Stimulated activated effector memory CD8-positive, alpha-beta T cell treated with anti-CD3 and anti-CD28 coated beads, Interleukin-12 subunit alpha, Interleukin-12 subunit beta, amount 100 ng/mL, for 72 hours (primary cell): Measurements from ENCODE around the gene C14orf93.

ENCODE experiments used
- ATAC-seq: fragments of 150-1000 bp; cut with Tn5 transposase; 2 replicates; pipeline ENCODE4 v1.10.0; 2021
- DNase-seq, 2 donors: peaks; one replicate each; pipeline ENCODE4 v3.0.0; 2021 to 2022; ENCODE audit warnings: low spot score in 2 of 2
- H3K27ac Mint-ChIP-seq: one replicate; pipeline ENCODE4 v1.8.0; 2022; ENCODE audit warnings: mild to moderate bottlenecking, mixed read lengths
- H3K36me3 Mint-ChIP-seq: one replicate; pipeline ENCODE4 v1.8.0; 2022; ENCODE audit warnings: mild to moderate bottlenecking, mixed read lengths
- H3K4me1 Mint-ChIP-seq: one replicate; pipeline ENCODE4 v1.8.0; 2022; ENCODE audit warnings: mixed read lengths
- H3K4me3 Mint-ChIP-seq: one replicate; pipeline ENCODE4 v1.8.0; 2022; ENCODE audit warnings: mild to moderate bottlenecking, mixed read lengths
- H3K9me3 Mint-ChIP-seq: one replicate; pipeline ENCODE4 v1.8.0; 2022; ENCODE audit warnings: mixed read lengths

Gene C14orf93

GRCh38 chr14:23049011-23049410 is 39.1 kb upstream of the C14orf93 start:
- no peaks in the 10 kb centered on the region for H3K36me3 Mint-ChIP-seq

DNA sequence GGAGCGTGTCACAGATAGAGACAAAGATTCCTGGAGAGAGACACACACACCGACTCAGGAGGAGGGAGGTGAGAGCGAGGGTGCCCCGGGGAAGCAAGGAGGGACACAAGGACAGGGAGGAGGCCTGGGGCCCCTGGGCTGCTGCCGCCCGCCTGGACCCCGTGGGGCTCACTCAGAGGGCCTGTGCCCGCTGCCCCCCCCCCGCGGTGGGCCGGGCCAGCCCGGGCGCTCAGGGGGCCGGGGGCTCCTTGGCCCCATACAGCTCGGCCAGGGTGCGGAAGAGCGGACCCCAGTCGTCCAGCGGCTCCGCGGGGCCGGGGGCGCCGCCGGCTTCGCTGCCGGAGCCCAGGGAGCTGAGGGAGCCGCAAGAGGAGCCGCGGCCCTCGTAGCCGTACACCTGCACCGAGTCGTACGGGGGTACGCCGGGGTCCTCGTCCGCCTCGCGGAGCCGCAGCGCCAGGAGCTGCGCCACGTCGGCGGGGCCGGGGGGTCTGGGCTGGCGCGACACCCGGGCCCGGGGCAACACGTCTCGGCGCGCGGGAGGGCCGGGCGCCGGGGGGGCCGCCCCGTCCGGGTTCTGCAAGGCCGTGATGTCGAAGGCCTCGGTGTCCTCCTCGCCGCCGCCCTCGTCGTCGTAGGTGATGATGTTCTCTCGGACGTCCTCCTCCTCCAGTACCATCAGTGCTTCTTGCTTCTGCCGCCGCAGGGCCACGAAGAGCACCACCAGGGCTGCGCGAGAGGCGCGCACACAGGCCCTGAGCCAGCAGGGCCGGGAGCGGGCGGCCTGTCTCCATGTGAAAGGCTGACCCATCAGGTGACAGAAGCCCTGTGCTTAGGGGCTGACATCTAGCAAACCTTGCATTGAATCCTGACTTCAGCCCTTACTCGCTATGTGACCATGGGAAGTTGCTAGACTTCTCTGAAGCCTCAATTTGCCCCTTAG is 38.1 kb upstream of the C14orf93 start:
- DNase-seq (no peak), ATAC-seq (no peak)
- Mint-ChIP-seq H3K36me3 (no peaks in the 10 kb centered on the region), H3K9me3 (no peaks in the 10 kb centered on the region), H3K4me1 (no peaks in the 10 kb centered on the region), H3K27ac (no peak overlapping the region), H3K4me3 (no peak overlapping the region)

More at GRCh38 chr14:23049011-23049410, 39.1 kb upstream of the C14orf93 start:
- Mint-ChIP-seq H3K27ac (no peak overlapping the region), H3K4me3 (no peak overlapping the region), H3K9me3 (no peaks in the 10 kb centered on the region), H3K4me1 (no peaks in the 10 kb centered on the region)
- DNase-seq (no peak), ATAC-seq (no peak)

DNA sequence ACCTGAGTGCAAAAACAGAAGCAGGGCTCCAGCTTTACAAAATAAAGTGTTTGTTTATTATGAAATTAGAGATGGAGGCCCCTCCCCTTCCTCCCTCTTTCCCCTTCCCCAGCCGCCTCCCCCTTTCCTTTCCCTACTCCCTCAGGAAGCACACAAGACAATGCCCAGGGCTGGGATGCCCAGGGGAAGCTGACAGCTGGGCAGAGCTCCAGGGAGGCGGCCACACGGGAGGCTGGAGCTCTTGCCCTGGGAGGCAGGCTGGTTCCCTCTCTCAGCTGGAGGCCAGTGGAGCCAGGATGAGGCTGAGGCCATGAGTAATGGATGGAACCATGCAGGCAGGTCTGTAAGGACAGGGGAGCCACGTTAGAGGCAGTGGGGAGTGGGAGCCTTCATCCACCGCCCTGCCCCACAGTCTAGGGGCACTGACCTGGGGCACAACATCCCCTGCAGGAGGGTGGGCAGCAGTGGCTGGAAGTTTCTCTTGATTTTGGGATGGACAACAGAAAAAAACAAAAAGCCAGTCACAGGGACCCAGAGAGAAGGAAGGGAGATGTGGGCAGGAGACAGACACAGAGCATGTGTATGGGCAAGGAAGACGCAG is 37.2 kb upstream of the C14orf93 start:
- DNase-seq = no peak
- no peak overlapping the region for H3K27ac Mint-ChIP-seq
- ATAC-seq = no peak
- no peaks in the 10 kb centered on the region for H3K9me3 Mint-ChIP-seq
- no peaks in the 10 kb centered on the region for H3K4me1 Mint-ChIP-seq
- no peak overlapping the region for H3K4me3 Mint-ChIP-seq
- no peaks in the 10 kb centered on the region for H3K36me3 Mint-ChIP-seq

DNA sequence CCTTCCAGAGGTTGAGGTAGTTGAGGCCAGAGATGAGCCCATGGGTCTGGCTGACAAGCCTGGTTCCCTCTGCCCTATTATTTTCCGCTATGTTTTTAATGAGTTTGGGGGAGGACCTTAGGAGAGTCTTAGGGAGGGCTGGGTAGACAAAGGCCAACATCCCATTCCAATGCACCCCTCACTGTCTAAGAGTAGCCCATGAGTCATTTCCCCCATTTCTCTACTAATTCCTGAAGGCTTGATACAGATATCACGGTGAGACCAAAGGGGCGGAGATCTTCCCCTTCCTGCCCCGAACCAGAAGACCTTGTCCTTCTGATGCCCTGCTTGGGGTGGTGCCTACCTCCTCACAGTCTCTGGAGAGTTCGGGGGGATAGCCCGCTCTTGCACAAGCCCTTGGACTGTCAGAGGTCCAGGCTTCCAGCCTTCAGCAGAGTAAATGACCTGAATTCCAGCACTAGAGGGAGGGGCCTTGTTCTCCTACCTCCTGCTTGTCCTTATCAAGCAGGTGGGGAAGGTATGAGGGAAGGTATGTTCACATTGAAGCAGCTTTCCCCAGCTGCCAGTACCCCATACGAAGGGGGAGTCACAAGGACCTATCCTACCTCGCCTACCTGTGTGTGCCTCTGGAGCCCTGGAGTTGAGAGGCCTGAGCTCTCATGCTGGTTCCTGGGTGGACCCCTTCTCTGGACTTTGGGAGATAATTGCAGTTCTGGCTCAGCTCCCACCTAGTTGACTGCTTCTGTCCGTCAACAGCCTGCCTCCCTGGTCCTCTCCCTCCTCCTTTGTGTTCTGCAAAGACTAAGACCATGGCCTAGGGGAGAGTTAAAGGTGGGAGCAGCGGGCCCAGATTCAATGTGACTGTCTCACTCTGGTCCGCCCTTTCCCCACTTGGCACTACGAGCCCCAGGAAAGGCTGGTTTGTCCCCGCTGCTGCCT is 35.7 kb upstream of the C14orf93 start:
- ATAC-seq (no peak), DNase-seq (no peak)
- Mint-ChIP-seq H3K4me3 (no peak overlapping the region), H3K27ac (no peak overlapping the region), H3K4me1 (no peaks in the 10 kb centered on the region), H3K36me3 (no peaks in the 10 kb centered on the region), H3K9me3 (no peaks in the 10 kb centered on the region)

DNA sequence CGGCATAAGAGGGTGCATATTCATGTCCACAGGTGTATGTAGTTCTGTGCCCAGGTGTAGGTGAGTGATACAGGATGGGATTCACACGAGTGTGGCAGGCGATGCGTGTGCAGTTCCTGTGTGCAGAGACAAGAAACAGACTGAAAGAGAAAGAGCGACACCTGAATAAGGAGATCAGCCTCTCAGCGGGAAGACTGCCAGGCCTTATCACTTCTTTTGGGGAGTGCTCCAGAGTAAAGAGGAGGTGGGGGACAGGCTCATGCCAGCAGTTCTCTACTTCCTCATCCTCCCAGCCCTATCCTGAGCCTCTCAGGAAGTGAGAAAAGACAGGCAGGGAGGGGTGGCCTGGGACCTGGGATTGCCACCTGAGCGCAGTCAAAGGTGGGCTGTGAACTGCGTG is 34.9 kb upstream of the C14orf93 start:
- ATAC-seq (no peak), DNase-seq (no peak)
- Mint-ChIP-seq H3K4me3 (no peak overlapping the region), H3K36me3 (no peaks in the 10 kb centered on the region), H3K27ac (no peak overlapping the region), H3K4me1 (no peaks in the 10 kb centered on the region), H3K9me3 (no peaks in the 10 kb centered on the region)

DNA sequence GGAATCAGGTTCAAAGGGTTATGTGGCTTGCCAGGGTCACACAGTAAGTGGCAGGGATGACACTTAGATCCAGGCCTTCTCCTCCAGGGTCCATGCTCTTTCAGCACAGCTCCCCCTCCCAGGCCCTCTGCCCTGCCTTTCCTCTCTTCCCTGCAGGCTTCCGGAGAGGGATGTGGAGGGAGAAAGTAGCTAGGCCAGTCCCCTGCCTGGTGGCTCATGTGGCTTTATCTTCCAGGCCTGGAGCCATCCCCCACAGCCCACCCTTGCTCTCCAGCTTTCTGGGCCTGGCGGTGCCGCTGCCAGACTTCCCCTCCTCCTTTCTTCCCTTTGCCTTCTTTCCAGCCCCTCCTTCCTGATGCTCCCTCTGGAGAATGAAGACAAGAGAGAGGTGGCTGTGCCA is 33.8 kb upstream of the C14orf93 start:
- Mint-ChIP-seq H3K27ac (peak overlapping the region; percentile 68), H3K9me3 (no peaks in the 10 kb centered on the region), H3K36me3 (no peaks in the 10 kb centered on the region), H3K4me1 (no peaks in the 10 kb centered on the region), H3K4me3 (no peak overlapping the region)
- ATAC-seq (no peak), DNase-seq (no peak)

DNA sequence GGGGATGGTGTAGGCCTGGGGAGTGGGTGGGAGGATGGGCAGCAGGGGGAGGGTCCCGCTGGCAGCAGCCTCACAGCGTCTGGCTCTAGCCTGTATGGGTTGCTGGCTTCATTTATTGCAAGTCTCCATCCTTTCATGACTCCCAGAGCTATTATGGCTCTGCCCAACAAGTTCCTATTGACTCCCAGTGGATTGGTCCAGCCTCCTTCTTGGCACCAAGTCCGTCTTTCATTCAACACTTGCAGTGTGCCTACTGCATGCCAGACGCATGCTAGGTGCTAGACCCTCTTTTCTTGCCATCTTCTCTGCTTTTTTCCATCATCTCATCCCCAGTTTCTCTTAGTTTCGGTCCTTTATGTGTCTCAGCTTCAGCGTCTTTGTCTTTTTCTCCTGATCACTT is 33.2 kb upstream of the C14orf93 start:
- DNase-seq = no peak
- Mint-ChIP-seq H3K36me3 (no peaks in the 10 kb centered on the region), H3K9me3 (no peaks in the 10 kb centered on the region), H3K27ac (no peak overlapping the region), H3K4me1 (no peaks in the 10 kb centered on the region), H3K4me3 (no peak overlapping the region)
- ATAC-seq = no peak

DNA sequence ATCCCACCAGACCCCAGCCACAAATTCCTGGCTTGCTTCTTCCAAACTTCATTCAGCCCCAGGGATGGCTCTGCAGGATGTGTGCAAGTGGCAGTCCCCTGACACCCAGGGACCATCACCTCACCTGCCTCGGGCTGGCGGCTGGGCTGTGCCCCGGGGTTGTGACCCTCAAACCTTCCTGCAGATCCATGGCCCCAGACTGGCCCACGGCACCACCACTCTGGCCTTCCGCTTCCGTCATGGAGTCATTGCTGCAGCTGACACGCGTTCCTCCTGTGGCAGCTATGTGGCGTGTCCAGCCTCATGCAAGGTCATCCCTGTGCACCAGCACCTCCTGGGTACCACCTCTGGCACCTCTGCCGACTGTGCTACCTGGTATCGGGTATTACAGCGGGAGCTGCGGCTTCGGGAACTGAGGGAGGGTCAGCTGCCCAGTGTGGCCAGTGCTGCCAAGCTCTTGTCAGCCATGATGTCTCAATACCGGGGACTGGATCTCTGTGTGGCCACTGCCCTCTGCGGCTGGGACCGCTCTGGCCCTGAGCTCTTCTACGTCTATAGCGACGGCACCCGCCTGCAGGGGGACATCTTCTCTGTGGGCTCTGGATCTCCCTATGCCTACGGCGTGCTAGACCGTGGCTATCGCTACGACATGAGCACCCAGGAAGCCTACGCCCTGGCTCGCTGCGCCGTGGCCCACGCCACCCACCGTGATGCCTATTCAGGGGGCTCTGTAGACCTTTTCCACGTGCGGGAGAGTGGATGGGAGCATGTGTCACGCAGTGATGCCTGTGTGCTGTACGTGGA is 32.4 kb upstream of the C14orf93 start, which contains the start of gene PSMB11:
PSMB11 (plus strand) TSS at position 51 of the 804 bp plus-strand sequence; CDS start at position 65, 14 bp downstream.
- Mint-ChIP-seq H3K27ac (peak within 1 kb of the TSS; percentile 56), H3K4me1 (no peaks in the 10 kb centered on the region), H3K4me3 (no peak within 1 kb of the TSS), H3K9me3 (no peaks in the 10 kb centered on the region), H3K36me3 (no peaks in the 10 kb centered on the region)
- ATAC-seq (no peak), DNase-seq (no peak)

DNA sequence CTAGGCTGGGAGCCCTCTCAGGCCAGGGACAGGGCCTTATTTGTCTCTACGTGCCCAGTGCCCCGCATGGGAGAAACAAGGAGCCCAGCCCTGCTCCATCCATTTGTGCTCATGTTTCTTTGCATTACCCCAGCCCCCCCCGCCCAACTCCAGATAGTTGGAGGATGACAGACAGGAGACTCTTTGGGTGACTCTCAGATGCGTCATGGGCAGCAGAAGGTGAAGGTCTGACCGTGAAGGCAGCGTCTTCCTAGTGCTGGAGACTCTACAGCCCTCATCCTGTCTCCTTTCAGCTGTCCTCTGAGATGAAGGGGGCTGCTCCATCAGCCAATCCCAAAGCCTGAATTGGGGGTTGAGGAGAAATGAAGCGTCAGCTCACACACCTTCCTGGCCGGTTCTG is 31.8 kb upstream of the C14orf93 start:
- ATAC-seq (no peak), DNase-seq (no peak)
- H3K9me3 Mint-ChIP-seq = no peaks in the 10 kb centered on the region
- no peaks in the 10 kb centered on the region for H3K4me1 Mint-ChIP-seq
- H3K4me3 Mint-ChIP-seq = no peak overlapping the region
- no peaks in the 10 kb centered on the region for H3K36me3 Mint-ChIP-seq
- peak overlapping the region; percentile 56 for H3K27ac Mint-ChIP-seq

- no peaks in the 10 kb centered on the region for H3K9me3 Mint-ChIP-seq
- no peaks in the 10 kb centered on the region for H3K36me3 Mint-ChIP-seq
- ATAC-seq (no peak), DNase-seq (no peak)
- H3K27ac Mint-ChIP-seq = no peak overlapping the region
- H3K4me1 Mint-ChIP-seq = peaks cover 4% of the 10 kb centered on the region
- H3K4me3 Mint-ChIP-seq = no peak overlapping the region
Observed at GRCh38 chr14:23040100-23040499, 30.2 kb upstream of the C14orf93 start.

DNA sequence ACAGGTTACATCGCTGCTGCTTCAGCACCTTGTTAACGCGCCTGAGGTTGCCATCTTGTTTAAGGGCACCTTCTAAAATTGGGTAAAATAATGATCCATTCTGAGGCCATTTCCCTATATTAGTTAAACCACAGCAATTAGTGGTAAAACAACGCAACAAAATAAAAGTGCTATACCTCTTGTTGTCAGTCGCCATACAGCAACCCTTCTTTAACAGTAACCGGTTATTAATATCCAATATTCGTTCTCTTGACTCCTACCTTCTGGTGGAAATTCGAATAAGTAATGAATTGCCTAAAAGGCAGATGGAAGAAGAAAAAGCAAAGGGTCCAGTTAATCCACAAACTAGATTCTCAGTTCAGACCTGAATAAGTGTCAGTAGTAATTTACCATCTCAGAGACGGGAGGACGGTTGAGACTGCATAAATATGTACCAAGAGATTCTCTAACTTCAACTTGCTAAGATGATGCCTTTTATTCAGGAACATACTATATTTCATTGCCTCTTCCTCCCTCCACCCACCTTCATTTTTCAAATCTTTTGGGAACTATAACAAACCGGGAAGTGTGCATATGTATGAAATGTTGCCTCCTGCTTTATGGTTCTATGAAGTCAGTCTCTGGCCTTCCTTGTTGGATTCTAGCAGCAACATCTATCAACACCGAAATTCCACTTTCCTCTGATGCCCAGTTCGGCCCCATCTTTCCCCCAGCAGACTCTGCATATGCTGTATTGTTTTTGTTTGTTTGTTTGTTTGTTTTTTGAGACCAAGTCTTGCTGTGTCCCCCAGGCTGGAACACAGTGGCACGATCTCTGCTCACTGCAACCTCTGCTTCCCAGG is 25.6 kb upstream of the C14orf93 start:
- Mint-ChIP-seq H3K27ac (peak overlapping the region; percentile 98), H3K4me1 (peaks cover 30% of the 10 kb centered on the region), H3K9me3 (no peaks in the 10 kb centered on the region), H3K36me3 (peaks cover 41% of the 10 kb centered on the region), H3K4me3 (peak overlapping the region; percentile 95)
- no peak for DNase-seq
- ATAC-seq = no peak

GRCh38 chr14:23034498-23035302 is 24.8 kb upstream of the C14orf93 start, which contains the start of gene PSMB5:
TSS of gene PSMB5 (minus strand) at chr14:23034900. CDS start at chr14:23034881, 19 bp downstream.
- Mint-ChIP-seq H3K27ac (peak within 1 kb of the TSS; percentile 98), H3K4me1 (peaks cover 30% of the 10 kb centered on the region), H3K4me3 (peak within 1 kb of the TSS; percentile 95), H3K9me3 (no peaks in the 10 kb centered on the region), H3K36me3 (peaks cover 49% of the 10 kb centered on the region)
- DNase-seq (peak; percentile 62 to 90), ATAC-seq (peak; percentile 97)
